Lung (tissue), 12 donors: ENCODE results near the gene NAP1L5. TPM values are rescaled to one million over a fixed set of nuclear protein-coding genes. Genes with fewer than 3 reads are reported as not detected.

Experiments
- ATAC-seq: fragments of 200-7000 bp; cut with Tn5 transposase; one replicate; pipeline ENCODE4 v1.9.1; 2020; ENCODE audit warnings: moderate number of reproducible peaks; ENCODE audit not compliant: insufficient read depth, low FRiP score
- DNase-seq, 3 donors: peaks; one replicate each; pipeline ENCODE4 v3.0.0-alpha.2; 2013 to 2017
- H3K27ac ChIP-seq, 2 donors: one replicate each; pipeline ENCODE4 v1.5.1; 2013; ENCODE audit warnings: mild to moderate bottlenecking in 2 of 2, moderate library complexity in 2 of 2, control low read depth in 1 of 2, inconsistent platforms in 1 of 2, low read depth in 1 of 2, low read length in 1 of 2
- H3K27me3 ChIP-seq, 3 donors: one replicate each; pipeline ENCODE4 v1.5.1; 2013; ENCODE audit warnings: low read length in 2 of 3; ENCODE audit not compliant: control insufficient read depth in 3 of 3, insufficient read depth in 3 of 3
- H3K36me3 ChIP-seq, 4 donors: one replicate each; pipeline ENCODE4 v1.5.1; 2013; ENCODE audit warnings: low read length in 4 of 4, mild to moderate bottlenecking in 1 of 4, moderate library complexity in 1 of 4; ENCODE audit not compliant: control insufficient read depth in 4 of 4, insufficient read depth in 4 of 4
- H3K4me1 ChIP-seq, 5 donors: one replicate each; pipeline ENCODE4 v1.5.1; 2013; ENCODE audit warnings: low read length in 5 of 5, mild to moderate bottlenecking in 2 of 5, moderate library complexity in 1 of 5; ENCODE audit not compliant: control insufficient read depth in 5 of 5, insufficient read depth in 5 of 5
- H3K4me3 ChIP-seq: one replicate; pipeline ENCODE4 v1.5.1; 2013; ENCODE audit warnings: mild to moderate bottlenecking, control low read depth, moderate library complexity
- H3K9ac ChIP-seq, 2 donors: one replicate each; pipeline ENCODE4 v1.5.1; 2013; ENCODE audit warnings: low read length in 2 of 2, control low read depth in 1 of 2; ENCODE audit not compliant: insufficient read depth in 1 of 2
- H3K9me3 ChIP-seq, 4 donors: one replicate each; pipeline ENCODE4 v1.5.1; 2013; ENCODE audit warnings: low read length in 3 of 4, mild to moderate bottlenecking in 1 of 4, moderate library complexity in 1 of 4; ENCODE audit not compliant: control insufficient read depth in 4 of 4, insufficient read depth in 3 of 4
- CTCF ChIP-seq: IDR thresholded peaks from 2 replicates; pipeline ENCODE4 v1.5.1; 2012; ENCODE audit warnings: mild to moderate bottlenecking; ENCODE audit errors: control extremely low read depth, extremely low read depth
- WGBS, 2 donors: extraction: QIAGEN DNeasy Blood & Tissue Kit; methylation state at CpG; one replicate each; pipeline ENCODE4 v1.1.7; 2013; 5-methylcytosine and 5-hydroxymethylcytosine counted together
- polyA plus RNA-seq, 2 donors: library from polyadenylated mRNA; stranded (reverse); fragments of 200-250 nt; gene quantifications; one replicate each; pipeline ENCODE4 v1.2.1, GENCODE V29; 2013
- total RNA-seq, 2 donors: library from RNA; depleted of rRNA in 1 of 2; stranded (reverse); fragments of >200 nt in 1 of 2; gene quantifications; one replicate each; pipeline ENCODE4 v1.2.1, GENCODE V29; 2014 to 2021
- donor health status: control.
- donor health status: control.
- donor health status: Bipolar disorder and iron deficiency.
- donor health status: healthy.
- donor health status: DM: yes; HTN: yes; CAD: no.

Gene NAP1L5
- total and polyA plus RNA-seq, 4 donors, result 2.6 to 8.8 (median 3.2) TPM

- Histone ChIP-seq H3K36me3 (peaks cover 9 to 23% (median 11%) of the 10 kb centered on the region in 4 donors), H3K4me1 (peaks cover 0 to 2% (median 0%) of the 10 kb centered on the region in 5 donors), H3K9me3 (peaks cover 0 to 2% (median 0%) of the 10 kb centered on the region in 4 donors), H3K27me3 (no peaks in the 10 kb centered on the region), H3K27ac (no peak overlapping the region), H3K9ac (no peak overlapping the region), H3K4me3 (no peak overlapping the region)
- TF ChIP-seq CTCF, result no peak
- ATAC-seq (no peak), DNase-seq (no peak)
- 91 to 94% methylated on average over 3 of the region's 3 CpGs for WGBS, 2 donors
Measured at GRCh38 chr4:88655226-88655625, 42.4 kb downstream of the NAP1L5 start.

- no peak for TF ChIP-seq CTCF
- DNase-seq (no peak), ATAC-seq (no peak)
- Histone ChIP-seq H3K27ac (no peak overlapping the region), H3K4me1 (peaks cover 0 to 6% (median 0%) of the 10 kb centered on the region in 5 donors), H3K36me3 (peaks cover 9 to 23% (median 11%) of the 10 kb centered on the region in 4 donors), H3K4me3 (no peak overlapping the region), H3K27me3 (no peaks in the 10 kb centered on the region), H3K9me3 (peaks cover 0 to 2% (median 0%) of the 10 kb centered on the region in 4 donors), H3K9ac (no peak overlapping the region)
- 84 to 88% methylated on average over 4 of the region's 4 CpGs for WGBS, 2 donors
Measured at GRCh38 chr4:88653371-88653946, 44.2 kb downstream of the NAP1L5 start.

DNA sequence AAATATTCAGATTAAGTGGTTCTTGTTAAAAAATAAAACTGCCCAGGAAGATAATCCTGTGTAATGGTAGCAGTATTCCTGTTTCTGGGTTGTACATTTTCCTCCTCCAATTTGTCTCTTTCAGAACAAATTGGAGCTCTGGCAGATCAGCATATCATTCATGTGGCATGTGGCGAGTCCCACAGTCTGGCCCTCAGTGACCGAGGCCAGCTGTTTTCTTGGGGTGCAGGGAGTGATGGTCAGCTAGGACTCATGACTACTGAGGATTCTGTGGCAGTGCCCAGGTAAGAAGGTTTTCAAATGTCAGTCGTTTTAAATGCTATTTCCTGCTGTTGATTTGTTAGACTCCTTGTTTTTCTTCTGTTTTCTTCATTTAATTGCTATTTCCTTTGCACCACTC, 47.9 kb downstream of the NAP1L5 start:
- no peaks in the 10 kb centered on the region for H3K27me3 ChIP-seq
- no peak for TF ChIP-seq CTCF
- 77 to 82% methylated on average over 3 of the region's 3 CpGs for WGBS, 2 donors

More for the DNA sequence above, 47.9 kb downstream of the NAP1L5 start:
- H3K36me3 ChIP-seq, result peaks cover 0 to 6% (median 3%) of the 10 kb centered on the region in 4 donors
- no peak overlapping the region for H3K9ac ChIP-seq
- H3K4me1 ChIP-seq, result peaks cover 0 to 11% (median 0%) of the 10 kb centered on the region in 5 donors
- no peaks in the 10 kb centered on the region for H3K9me3 ChIP-seq
- no peak for DNase-seq
- peak overlapping the region in 1 of 2 donors; percentile 11 for H3K27ac ChIP-seq
- no peak for ATAC-seq
- H3K4me3 ChIP-seq, result no peak overlapping the region
